ENCODE data around the gene KIF26A. TPM values are rescaled to one million over a fixed set of nuclear protein-coding genes. Genes with fewer than 3 reads are reported as not detected.

The KIF26A gene
- total and polyA plus RNA-seq, 10 donors: 0.72 to 21.9 (median 9.2) TPM

GRCh38 chr14:104202259-104203070 is 64.1 kb downstream of the KIF26A start:
- WGBS, 5 donors: 61 to 73% (median 66%) methylated on average over 11 to 27 of the region's 27 CpGs
- Histone ChIP-seq H3K27ac (no peak overlapping the region), H3K27me3 (replicated peaks in 1 of 7) (peaks cover 0 to 33% (median 0%) of the 10 kb centered on the region in 7 donors), H3K9me3 (no peaks in the 10 kb centered on the region), H3K4me3 (no peak overlapping the region), H3K4me1 (peaks cover 0 to 6% (median 0%) of the 10 kb centered on the region in 6 donors), H3K36me3 (no peaks in the 10 kb centered on the region)
- intact Hi-C loops (cut with DNase I; ENCODE audit: low total_unique reads): no loop called here
- TF ChIP-seq CTCF (IDR thresholded peaks at IDR 0.05 in 8 of 11, conservative IDR thresholded peaks at IDR 0.05 in 3 of 11) (no peak), POLR2A (IDR thresholded peaks at IDR 0.05) (no peak), POLR2AphosphoS5 (IDR thresholded peaks at IDR 0.05) (no peak)
- no peak for DNase-seq

- no peak overlapping the region for H3K27ac ChIP-seq
- 71 to 83% (median 77%) methylated on average over 8 of the region's 8 CpGs for WGBS, 5 donors
- no peak overlapping the region for H3K4me3 ChIP-seq
- H3K9me3 ChIP-seq: no peaks in the 10 kb centered on the region
- H3K36me3 ChIP-seq: no peaks in the 10 kb centered on the region
- H3K27me3 ChIP-seq (replicated peaks in 1 of 7): peaks cover 0 to 29% (median 0%) of the 10 kb centered on the region in 7 donors
- TF ChIP-seq CTCF (IDR thresholded peaks at IDR 0.05 in 8 of 11, conservative IDR thresholded peaks at IDR 0.05 in 3 of 11) (no peak), POLR2A (IDR thresholded peaks at IDR 0.05) (no peak), POLR2AphosphoS5 (IDR thresholded peaks at IDR 0.05) (no peak)
- intact Hi-C loops (cut with DNase I; ENCODE audit: low total_unique reads): no loop called here
- H3K4me1 ChIP-seq: peaks cover 0 to 6% (median 0%) of the 10 kb centered on the region in 6 donors
- no peak for DNase-seq
Observed at GRCh38 chr14:104203071-104203425, 64.7 kb downstream of the KIF26A start.

- peaks cover 0 to 20% (median 0%) of the 10 kb centered on the region in 7 donors for H3K27me3 ChIP-seq (replicated peaks in 1 of 7)
- no peaks in the 10 kb centered on the region for H3K9me3 ChIP-seq
- DNase-seq: no peak
- no peak overlapping the region for H3K4me3 ChIP-seq
- no peak for TF ChIP-seq POLR2A (IDR thresholded peaks at IDR 0.05)
- TF ChIP-seq CTCF (IDR thresholded peaks at IDR 0.05 in 8 of 11, conservative IDR thresholded peaks at IDR 0.05 in 3 of 11): no peak
- TF ChIP-seq POLR2AphosphoS5 (IDR thresholded peaks at IDR 0.05): no peak
- H3K27ac ChIP-seq: no peak overlapping the region
- intact Hi-C loops (cut with DNase I; ENCODE audit: low total_unique reads): no loop called here
- H3K4me1 ChIP-seq: peaks cover 0 to 6% (median 0%) of the 10 kb centered on the region in 6 donors
- 95 to 99% (median 97%) methylated on average over 2 of the region's 2 CpGs for WGBS, 5 donors
- H3K36me3 ChIP-seq: no peaks in the 10 kb centered on the region
Observed at GRCh38 chr14:104204660-104205149, 66.3 kb downstream of the KIF26A start.

DNA sequence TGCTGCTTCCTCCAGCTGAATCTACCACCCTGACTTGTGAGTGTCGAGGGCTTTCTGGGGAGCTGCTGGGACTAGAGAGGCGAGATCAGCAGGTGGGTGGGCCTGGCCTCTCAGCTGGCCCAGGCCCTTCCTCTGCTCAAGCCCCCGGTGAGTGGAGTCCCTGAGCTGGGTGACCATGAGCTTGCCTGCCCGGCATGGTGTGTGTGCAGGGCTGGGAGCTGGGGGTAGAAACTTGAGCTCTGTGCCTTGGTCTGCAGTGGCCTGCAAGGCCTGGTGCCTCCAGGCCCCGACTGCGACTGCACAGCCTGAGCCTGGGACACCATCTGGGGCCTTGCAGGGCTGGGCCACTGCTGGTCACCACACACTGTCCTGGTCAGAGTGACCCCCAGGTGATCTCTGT is 67.4 kb downstream of the KIF26A start:
- H3K9me3 ChIP-seq: no peaks in the 10 kb centered on the region
- intact Hi-C loops (cut with DNase I; ENCODE audit: low total_unique reads): no loop called here
- H3K4me1 ChIP-seq: peaks cover 0 to 6% (median 0%) of the 10 kb centered on the region in 6 donors
- TF ChIP-seq POLR2AphosphoS5 (IDR thresholded peaks at IDR 0.05): no peak
- TF ChIP-seq POLR2A (IDR thresholded peaks at IDR 0.05): no peak
- TF ChIP-seq CTCF (IDR thresholded peaks at IDR 0.05 in 8 of 11, conservative IDR thresholded peaks at IDR 0.05 in 3 of 11): no peak
- no peak overlapping the region for H3K4me3 ChIP-seq
- H3K27ac ChIP-seq: no peak overlapping the region
- H3K36me3 ChIP-seq: no peaks in the 10 kb centered on the region
- WGBS, 5 donors: 78 to 92% (median 86%) methylated on average over 3 to 6 of the region's 6 CpGs
- no peak for DNase-seq
- H3K27me3 ChIP-seq (replicated peaks in 1 of 7): peaks cover 0 to 30% (median 0%) of the 10 kb centered on the region in 7 donors
